A549 treated with GW870086 at 1 μM for 4 hours (cell line): Measurements from ENCODE around the gene METTL18. TPM values are rescaled to one million over a fixed set of nuclear protein-coding genes. Genes with fewer than 3 reads are reported as not detected.

Source experiments
- total RNA-seq: library from RNA; stranded (reverse); fragments of 200-300 nt; extraction: Qiagen RNA extraction; gene quantifications from 5 replicates; pipeline ENCODE4 v1.2.3, GENCODE V29; 2022; ENCODE audit warnings: low read depth

Gene METTL18
- total RNA-seq: 5.2 to 6.7 TPM (median 6.5 TPM) in 5 replicates

DNA sequence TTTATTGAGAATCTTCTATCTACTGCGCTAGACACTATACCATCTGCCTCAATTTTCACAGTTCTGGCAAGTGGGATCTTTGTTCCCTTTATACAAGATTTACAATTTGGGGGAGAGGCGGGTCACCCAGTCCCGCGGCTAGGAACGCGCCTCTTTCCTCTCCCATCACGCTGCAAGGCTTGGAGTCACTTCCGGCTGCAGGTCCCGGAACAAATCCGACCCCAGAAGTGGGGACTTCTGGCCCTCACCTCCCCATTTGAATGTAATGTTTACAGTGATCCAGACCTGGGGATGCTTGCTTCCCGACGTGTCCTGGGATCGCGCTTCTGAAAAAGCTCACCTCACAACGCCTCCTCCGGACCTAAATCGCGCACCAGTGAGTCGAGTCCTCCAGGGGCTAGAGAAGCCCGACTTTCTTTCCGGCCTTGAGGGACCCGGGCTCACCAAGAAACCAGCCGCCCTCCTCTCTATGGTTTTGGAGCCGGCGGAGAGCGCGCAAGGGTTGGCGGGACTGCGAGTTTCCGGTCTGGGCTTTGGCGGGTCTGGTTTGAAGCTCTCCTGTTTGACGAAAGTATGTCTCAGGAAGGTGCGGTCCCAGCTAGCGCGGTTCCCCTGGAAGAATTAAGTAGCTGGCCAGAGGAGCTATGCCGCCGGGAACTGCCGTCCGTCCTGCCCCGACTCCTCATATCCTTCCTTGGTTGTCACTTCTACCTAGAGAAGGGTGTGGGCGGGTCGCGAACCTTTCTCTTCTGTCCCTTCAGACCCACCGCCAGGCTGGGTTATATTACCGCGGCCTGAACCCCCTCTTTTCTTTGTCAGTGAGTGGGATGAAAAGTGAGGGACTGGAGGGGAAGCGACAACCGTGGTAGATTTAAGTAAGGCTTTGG is at the start of gene METTL18:
METTL18 (minus strand) TSS at position 378 of the 887 bp plus-strand sequence. CDS start 1,212 bp downstream, outside the sequence.

Other genes starting within 250 kb of the METTL18 start
- gene F5, start 208.4 kb downstream of the METTL18 start, total RNA-seq: 0.05 to 0.43 TPM (median 0.06 TPM) in 5 replicates
- gene SELP, start 164.8 kb downstream of the METTL18 start, total RNA-seq: not detected in 5 replicates
- 0.08 to 1.5 TPM (median 0.17 TPM) in 5 replicates for gene SELL, start 83.3 kb downstream of the METTL18 start, total RNA-seq
- not detected in 5 replicates for gene SELE, start 60.8 kb downstream of the METTL18 start, total RNA-seq
- gene SCYL3, start 99.0 kb upstream of the METTL18 start, total RNA-seq: 2.8 to 3.4 TPM (median 3.1 TPM) in 5 replicates